Liver (tissue), 9 donors: ENCODE results near the gene OR7D2. TPM values are rescaled to one million over a fixed set of nuclear protein-coding genes. Genes with fewer than 3 reads are reported as not detected.

Experiments used
- DNase-seq: peaks from one replicate; pipeline ENCODE4 v3.0.0-alpha.2; 2017; ENCODE audit warnings: low spot score
- H3K27ac ChIP-seq, 2 donors: one replicate each; pipeline ENCODE4 v1.7.0; 2013; ENCODE audit warnings: inconsistent platforms in 2 of 2, low read length in 2 of 2, control low read depth in 1 of 2, low read depth in 1 of 2, mild to moderate bottlenecking in 1 of 2
- H3K27me3 ChIP-seq, 4 donors: one replicate each; pipeline versions ENCODE4 v1.6.1 to v1.7.0; 2013; ENCODE audit warnings: low read length in 3 of 4, inconsistent platforms in 1 of 4, mild to moderate bottlenecking in 1 of 4, moderate library complexity in 1 of 4; ENCODE audit not compliant: control insufficient read depth in 4 of 4, insufficient read depth in 4 of 4
- H3K36me3 ChIP-seq, 4 donors: one replicate each; pipeline versions ENCODE4 v1.6.1 to v1.7.0; 2013; ENCODE audit warnings: low read length in 3 of 4, mild to moderate bottlenecking in 3 of 4, low read depth in 1 of 4, moderate library complexity in 1 of 4; ENCODE audit not compliant: control insufficient read depth in 4 of 4, insufficient read depth in 3 of 4
- H3K4me1 ChIP-seq, 4 donors: one replicate each; pipeline versions ENCODE4 v1.6.1 to v1.7.0; 2013; ENCODE audit warnings: low read length in 3 of 4, mild to moderate bottlenecking in 3 of 4, moderate library complexity in 1 of 4; ENCODE audit not compliant: control insufficient read depth in 4 of 4, insufficient read depth in 4 of 4
- H3K4me3 ChIP-seq, 3 donors: one replicate each; pipeline versions ENCODE4 v1.6.1 to v1.7.0; 2013; ENCODE audit warnings: low read length in 3 of 3, control low read depth in 1 of 3, low read depth in 1 of 3, mild to moderate bottlenecking in 1 of 3
- H3K9ac ChIP-seq, 2 donors: one replicate each; pipeline ENCODE4 v1.7.0; 2013; ENCODE audit warnings: low read length in 2 of 2, mild to moderate bottlenecking in 2 of 2, moderate library complexity in 2 of 2, control low read depth in 1 of 2, low read depth in 1 of 2
- H3K9me3 ChIP-seq, 4 donors: one replicate each; pipeline versions ENCODE4 v1.6.1 to v1.7.0; 2013; ENCODE audit warnings: low read length in 3 of 4; ENCODE audit not compliant: control insufficient read depth in 4 of 4
- ATF3 ChIP-seq: IDR thresholded peaks from 2 replicates; pipeline ENCODE4 v1.6.1; 2016; ENCODE audit warnings: antibody characterized with exemption
- CTCF ChIP-seq: fragments of 150-350 bp; IDR thresholded peaks from 2 replicates; pipeline ENCODE4 v1.5.1; 2017; ENCODE audit warnings: improper control_type of control experiment, low read depth, low read length; ENCODE audit not compliant: missing input control
- EGR1 ChIP-seq, 2 donors: IDR thresholded peaks; 2 replicates each; pipeline ENCODE4 v1.6.1; 2016 to 2018; ENCODE audit warnings: antibody characterized with exemption in 2 of 2, low read depth in 2 of 2
- FOXA2 ChIP-seq: IDR thresholded peaks from 2 replicates; pipeline ENCODE4 v1.6.1; 2016; ENCODE audit warnings: antibody characterized with exemption
- GABPA ChIP-seq, 2 donors: IDR thresholded peaks in 1 of 2; conservative IDR thresholded peaks in 1 of 2; 2 replicates each; pipeline ENCODE4 v1.6.1; 2016; ENCODE audit warnings: antibody characterized with exemption in 2 of 2, mild to moderate bottlenecking in 1 of 2, moderate library complexity in 1 of 2
- HNF4A ChIP-seq, 2 donors: conservative IDR thresholded peaks; 2 replicates each; pipeline ENCODE4 v1.6.1; 2016; ENCODE audit warnings: antibody characterized with exemption in 2 of 2, mild to moderate bottlenecking in 2 of 2
- HNF4G ChIP-seq: IDR thresholded peaks from 2 replicates; pipeline ENCODE4 v1.6.1; 2016; ENCODE audit warnings: antibody characterized with exemption
- JUND ChIP-seq, 2 donors: IDR thresholded peaks; 2 replicates each; pipeline ENCODE4 v1.6.1; 2016; ENCODE audit warnings: antibody characterized with exemption in 2 of 2
- NR2F2 ChIP-seq: IDR thresholded peaks from 2 replicates; pipeline ENCODE4 v1.6.1; 2016; ENCODE audit warnings: antibody characterized with exemption
- RAD21 ChIP-seq, 2 donors: IDR thresholded peaks; 2 replicates each; pipeline ENCODE4 v1.6.1; 2016; ENCODE audit warnings: antibody characterized with exemption in 2 of 2, mild to moderate bottlenecking in 2 of 2
- SP1 ChIP-seq: IDR thresholded peaks from 2 replicates; pipeline ENCODE4 v1.6.1; 2018; ENCODE audit warnings: antibody characterized with exemption, mild to moderate bottlenecking
- TAF1 ChIP-seq: conservative IDR thresholded peaks from 2 replicates; pipeline ENCODE4 v1.6.1; 2016; ENCODE audit warnings: antibody characterized with exemption, mild to moderate bottlenecking
- YY1 ChIP-seq: IDR thresholded peaks from 2 replicates; pipeline ENCODE4 v1.6.1; 2016; ENCODE audit warnings: antibody characterized with exemption, mild to moderate bottlenecking
- ZBTB33 ChIP-seq: IDR thresholded peaks from 2 replicates; pipeline ENCODE4 v1.6.1; 2016; ENCODE audit warnings: antibody characterized with exemption
- WGBS: extraction: QIAGEN DNeasy Blood & Tissue Kit; methylation state at CpG from one replicate; pipeline ENCODE4 v1.1.7; 2013; 5-methylcytosine and 5-hydroxymethylcytosine counted together
- polyA plus RNA-seq, 2 donors: library from polyadenylated mRNA; stranded (reverse) in 1 of 2; unstranded in 1 of 2; fragments of 200-250 nt in 1 of 2; fragments of >200 nt in 1 of 2; fragmentation: Nextera tagmentation in 1 of 2; extraction: Ambion mirVana in 1 of 2; gene quantifications; one replicate each; pipeline versions ENCODE4 v1.2.1 to v1.2.3, GENCODE V29; 2013 to 2015
- total RNA-seq, 2 donors: library from RNA; depleted of rRNA; stranded (reverse); fragments of >200 nt; gene quantifications; one replicate each; pipeline ENCODE4 v1.2.3, GENCODE V29; 2014
- donor health status: healthy.
- donor health status: healthy.
- donor health status: healthy.
- donor health status: healthy.
- donor health status: healthy.

Gene OR7D2
- total and polyA plus RNA-seq, 4 donors: 0.06 to 0.18 TPM; not detected in 2

GRCh38 chr19:9148697-9149096 lies 30.1 kb upstream of the OR7D2 start:
- TF ChIP-seq HNF4A (conservative IDR thresholded peaks at IDR 0.05): no peak
- no peak for TF ChIP-seq HNF4G
- DNase-seq: no peak
- Histone ChIP-seq H3K4me1 (no peaks in the 10 kb centered on the region), H3K27me3 (no peaks in the 10 kb centered on the region), H3K27ac (no peak overlapping the region), H3K9me3 (peaks cover 1 to 25% (median 8%) of the 10 kb centered on the region in 4 donors), H3K4me3 (no peak overlapping the region), H3K36me3 (peaks cover 0 to 11% (median 6%) of the 10 kb centered on the region in 4 donors), H3K9ac (no peak overlapping the region)
- WGBS: 97% methylated on average over 3 of the region's 3 CpGs

- H3K36me3 ChIP-seq: peaks cover 0 to 14% (median 6%) of the 10 kb centered on the region in 4 donors
- DNase-seq: no peak
Measured at GRCh38 chr19:9149997-9150396, 28.8 kb upstream of the OR7D2 start.

GRCh38 chr19:9150650-9151049 lies 28.1 kb upstream of the OR7D2 start:
- Histone ChIP-seq H3K9ac (no peak overlapping the region), H3K4me1 (no peaks in the 10 kb centered on the region), H3K36me3 (peaks cover 2 to 18% (median 11%) of the 10 kb centered on the region in 4 donors), H3K4me3 (no peak overlapping the region), H3K27ac (no peak overlapping the region), H3K9me3 (peaks cover 9 to 16% (median 12%) of the 10 kb centered on the region in 4 donors), H3K27me3 (no peaks in the 10 kb centered on the region)
- WGBS: 98% methylated on average over 5 of the region's 5 CpGs
- TF ChIP-seq SP1 (no peak), RAD21 (IDR thresholded peaks at IDR 0.05) (no peak), FOXA2 (no peak), HNF4A (conservative IDR thresholded peaks at IDR 0.05) (no peak), TAF1 (no peak), EGR1 (IDR thresholded peaks at IDR 0.05; ENCODE audit: low read depth in 2 of 2) (no peak), ZBTB33 (no peak), YY1 (no peak), ATF3 (no peak), NR2F2 (no peak)
- DNase-seq: no peak

More at GRCh38 chr19:9149997-9150396, 28.8 kb upstream of the OR7D2 start:
- Histone ChIP-seq H3K4me1 (no peaks in the 10 kb centered on the region), H3K9me3 (peaks cover 6 to 16% (median 8%) of the 10 kb centered on the region in 4 donors), H3K9ac (no peak overlapping the region), H3K27ac (no peak overlapping the region), H3K27me3 (no peaks in the 10 kb centered on the region), H3K4me3 (no peak overlapping the region)
- no peak for TF ChIP-seq ATF3
- TF ChIP-seq SP1: no peak
- no peak for TF ChIP-seq JUND (IDR thresholded peaks at IDR 0.05)
- no peak for TF ChIP-seq FOXA2
- TF ChIP-seq EGR1 (IDR thresholded peaks at IDR 0.05; ENCODE audit: low read depth in 2 of 2): no peak
- no peak for TF ChIP-seq CTCF
- TF ChIP-seq YY1: no peak
- no peak for TF ChIP-seq HNF4A (conservative IDR thresholded peaks at IDR 0.05)
- TF ChIP-seq GABPA (IDR thresholded peaks at IDR 0.05 in 1 of 2, conservative IDR thresholded peaks at IDR 0.05 in 1 of 2): no peak
- TF ChIP-seq RAD21 (IDR thresholded peaks at IDR 0.05): no peak
- no peak for TF ChIP-seq TAF1
- 97% methylated on average over 4 of the region's 4 CpGs for WGBS
